NCI-H1417 (cell line): ENCODE data around the gene TYK2.
"Not testable (repeated sequence)": the region's sequence is repeated elsewhere in the genome, so short reads cannot be mapped to it uniquely, and the experiment has no call there.

Experiments
- DNase-seq, 3 experiments: peaks; one replicate each; lab custom pipeline; 2025; lab: John Stamatoyannopoulos, UW

The TYK2 gene

GRCh38 chr19:10377140-10377640, 3.2 kb downstream of the TYK2 start:
- DNase-seq: not testable (repeated sequence)

- no peak for DNase-seq
Measured at GRCh38 chr19:10374931-10375330, 5.4 kb downstream of the TYK2 start.

GRCh38 chr19:10372690-10373089, 7.7 kb downstream of the TYK2 start:
- no peak for DNase-seq

- no peak for DNase-seq
Measured at GRCh38 chr19:10368101-10368803, 12.1 kb downstream of the TYK2 start.

GRCh38 chr19:10366950-10367512, 13.3 kb downstream of the TYK2 start:
- DNase-seq: not testable (repeated sequence)

GRCh38 chr19:10365518-10365917, 14.9 kb downstream of the TYK2 start:
- DNase-seq: no peak

- DNase-seq: no peak
Measured at GRCh38 chr19:10364644-10365043, 15.7 kb downstream of the TYK2 start.

GRCh38 chr19:10363789-10364281, 16.5 kb downstream of the TYK2 start:
- DNase-seq: no peak

- DNase-seq: no peak
Measured at GRCh38 chr19:10362259-10362658, 18.1 kb downstream of the TYK2 start.

GRCh38 chr19:10361569-10362011, 18.8 kb downstream of the TYK2 start:
- no peak for DNase-seq

- no peak for DNase-seq
Measured at GRCh38 chr19:10356431-10356830, 23.9 kb downstream of the TYK2 start.

GRCh38 chr19:10353793-10354391, 26.5 kb downstream of the TYK2 start:
- peak in 2 of 3 experiments; percentile 2 to 5 for DNase-seq

GRCh38 chr19:10352764-10353671, 27.4 kb downstream of the TYK2 start:
- peak in 1 of 3 experiments; percentile 18 for DNase-seq

- DNase-seq: no peak
Measured at GRCh38 chr19:10346509-10346908, 33.9 kb downstream of the TYK2 start.

GRCh38 chr19:10344780-10345179, 35.6 kb downstream of the TYK2 start:
- no peak for DNase-seq

- no peak for DNase-seq
Measured at GRCh38 chr19:10343495-10343894, 36.9 kb downstream of the TYK2 start.

- no peak for DNase-seq
Measured at GRCh38 chr19:10339977-10340376, 40.4 kb downstream of the TYK2 start.

GRCh38 chr19:10339380-10339960, 40.9 kb downstream of the TYK2 start, which contains the start of gene ICAM3:
Gene ICAM3 (minus strand): TSS chr19:10339624. CDS start chr19:10339614, 10 bp downstream.
- no peak for DNase-seq

GRCh38 chr19:10338940-10339339, 41.4 kb downstream of the TYK2 start:
- no peak for DNase-seq

- not testable (repeated sequence) for DNase-seq
Measured at GRCh38 chr19:10336725-10337124, 43.6 kb downstream of the TYK2 start.

- no peak for DNase-seq
Measured at GRCh38 chr19:10335352-10335985, 44.9 kb downstream of the TYK2 start.
